K562 (cell line): Measurements from ENCODE around the gene DLGAP1. TPM values are rescaled to one million over a fixed set of nuclear protein-coding genes. Genes with fewer than 3 reads are reported as not detected.
A peak's percentile ranks its signal among the peaks of the same experiment; 100 is the strongest.

Experiments
- ATAC-seq: fragments of 200-7000 bp; cut with Tn5 transposase; 3 replicates; pipeline ENCODE4 v1.9.1; 2020; ENCODE audit warnings: moderate library complexity
- BruUV-seq: library from RNA; stranded (reverse); fragments of 400-500 nt; replicated peaks from 2 replicates; lab custom pipeline; 2021; lab: Mats Ljungman, UMichigan
- CTCF ChIA-PET: fragments of 300-600 bp; formaldehyde crosslinking; extraction: SDS; loops from one replicate; lab custom pipeline; 2021; ENCODE audit warnings: low intra/inter-chr PET ratio; lab: Yijun Ruan, JAX
- POLR2A ChIA-PET: fragments of 300-600, 350-650 bp; sonication (Branson Sonifier 250); formaldehyde crosslinking; extraction: SDS; loops from one replicate; lab custom pipeline; 2021; ENCODE audit warnings: antibody characterized with exemption, inconsistent platforms; lab: Yijun Ruan, JAX
- DNase-seq, 4 experiments: peaks; one replicate each; pipeline versions ENCODE4 v3.0.0 to v3.0.0-alpha.2; 2011 to 2018; ENCODE audit warnings: low spot score in 3 of 4, mixed read lengths in 3 of 4; ENCODE audit errors: extremely low read depth in 1 of 4
- FAIRE-seq: peaks from 2 replicates; lab custom pipeline; 2011; peaks lifted over from hg19 to GRCh38; lab: Jason Lieb, UNC
- H2AFZ ChIP-seq: 2 replicates; pipeline ENCODE4 v1.6.0; 2011; ENCODE audit warnings: low read depth, low read length, control low read depth, inconsistent platforms
- H3K27ac ChIP-seq: fragments of 200-600 bp; 3 replicates; pipeline ENCODE4 v1.8.0; 2011; ENCODE audit warnings: low read depth, mild to moderate bottlenecking, control low read depth, inconsistent platforms, low read length, moderate library complexity, mixed read lengths; ENCODE audit errors: extremely low read depth
- H3K27me3 ChIP-seq, 2 experiments: fragments of 300-600 bp in 1 of 2; 2 replicates in 1 of 2; 3 replicates in 1 of 2; pipeline versions ENCODE4 v1.6.0 to v1.8.0; 2011; ENCODE audit warnings: inconsistent platforms in 2 of 2, low read length in 2 of 2, mild to moderate bottlenecking in 1 of 2, mixed read lengths in 1 of 2, moderate library complexity in 1 of 2; ENCODE audit not compliant: control insufficient read depth in 2 of 2, insufficient read depth in 2 of 2
- H3K36me3 ChIP-seq: fragments of 300-600 bp; 3 replicates; pipeline ENCODE4 v1.8.0; 2011; ENCODE audit warnings: mild to moderate bottlenecking, low read length, inconsistent platforms; ENCODE audit not compliant: control insufficient read depth, insufficient read depth
- H3K4me1 ChIP-seq, 2 experiments: fragments of 200-600 bp in 1 of 2; replicated peaks in 1 of 2; 2 replicates in 1 of 2; 3 replicates in 1 of 2; pipeline versions ENCODE4 v1.5.1 to v1.8.0; 2011; ENCODE audit warnings: inconsistent platforms in 2 of 2, low read length in 2 of 2, mild to moderate bottlenecking in 1 of 2, mixed read lengths in 1 of 2, moderate library complexity in 1 of 2; ENCODE audit not compliant: control insufficient read depth in 2 of 2, insufficient read depth in 2 of 2
- H3K4me2 ChIP-seq: 2 replicates; pipeline ENCODE4 v1.6.1; 2011; ENCODE audit warnings: low read length, control low read depth, inconsistent platforms, mixed read lengths; ENCODE audit not compliant: insufficient read depth
- H3K4me3 ChIP-seq: fragments of 200-600 bp; sonication (generic), shearing (Covaris generic); 2 replicates; pipeline ENCODE4 v1.5.1; 2016; ENCODE audit warnings: control low read depth, inconsistent platforms
- H3K79me2 ChIP-seq: fragments of 200-600 bp; 3 replicates; pipeline ENCODE4 v1.8.0; 2011; ENCODE audit warnings: low read length, inconsistent platforms; ENCODE audit not compliant: control insufficient read depth, insufficient read depth
- H3K9ac ChIP-seq, 2 experiments: 2 replicates each; pipeline versions ENCODE4 v1.6.0 to v1.6.1; 2011; ENCODE audit warnings: low read depth in 2 of 2, low read length in 2 of 2, control low read depth in 1 of 2, inconsistent platforms in 1 of 2, mild to moderate bottlenecking in 1 of 2, mixed read lengths in 1 of 2; ENCODE audit not compliant: insufficient read depth in 1 of 2
- H3K9me1 ChIP-seq: one replicate; pipeline ENCODE4 v1.6.0; 2011; ENCODE audit warnings: inconsistent platforms, mild to moderate bottlenecking, low read length, moderate library complexity; ENCODE audit not compliant: control insufficient read depth, insufficient read depth
- H3K9me3 ChIP-seq: replicated peaks from 2 replicates; pipeline ENCODE4 v1.5.1; 2011; ENCODE audit warnings: low read depth, low read length, inconsistent platforms; ENCODE audit not compliant: control insufficient read depth, insufficient read depth
- H4K20me1 ChIP-seq: replicated peaks from 2 replicates; pipeline ENCODE4 v1.6.1; 2011; ENCODE audit warnings: low read length, inconsistent platforms, mixed read lengths; ENCODE audit not compliant: control insufficient read depth, insufficient read depth
- ETS1 ChIP-seq: conservative IDR thresholded peaks from 2 replicates; pipeline ENCODE4 v1.6.1; 2011; ENCODE audit warnings: low read depth, mild to moderate bottlenecking, low read length; ENCODE audit not compliant: control insufficient read depth
- EZH2 ChIP-seq: IDR thresholded peaks from 2 replicates; pipeline ENCODE4 v1.6.1; 2012; ENCODE audit warnings: low read depth, mild to moderate bottlenecking, inconsistent platforms, low read length, borderline replicate concordance
- HMGXB4 ChIP-seq: sonication (generic); formaldehyde crosslinking; IDR thresholded peaks from 2 replicates; pipeline ENCODE4 v1.8.1; 2023; ENCODE audit warnings: mild to moderate bottlenecking, missing genetic modification reagents
- LCOR ChIP-seq: sonication (generic); formaldehyde crosslinking; IDR thresholded peaks from 2 replicates; pipeline ENCODE4 v1.8.0; 2022; ENCODE audit warnings: mild to moderate bottlenecking, missing genetic modification reagents
- NCOA1 ChIP-seq: fragments of 450-650 bp; IDR thresholded peaks from 2 replicates; pipeline ENCODE4 v1.6.1; 2016; ENCODE audit warnings: low read depth
- NFE2L1 ChIP-seq: fragments of 450-650 bp; IDR thresholded peaks from 2 replicates; pipeline ENCODE4 v1.6.1; 2016; ENCODE audit warnings: missing genetic modification characterization, low read depth, mild to moderate bottlenecking, missing compliant biosample characterization, moderate library complexity, borderline replicate concordance
- PHB ChIP-seq: fragments of 250-450 bp; sonication (Bioruptor Pico); IDR thresholded peaks from 2 replicates; pipeline ENCODE4 v1.5.0; 2021
- STAT5B ChIP-seq: fragments of 250-450 bp; sonication (Bioruptor Pico); IDR thresholded peaks from 2 replicates; pipeline ENCODE4 v1.8.0; 2021; ENCODE audit warnings: mild to moderate bottlenecking, inconsistent platforms
- TCF7 ChIP-seq: sonication (generic); IDR thresholded peaks from 2 replicates; pipeline ENCODE4 v1.6.1; 2016; ENCODE audit warnings: antibody characterized with exemption, borderline replicate concordance
- XRCC3 ChIP-seq: fragments of 450-650 bp; IDR thresholded peaks from 2 replicates; pipeline ENCODE4 v1.6.1; 2017; ENCODE audit warnings: mild to moderate bottlenecking, moderate library complexity
- ZBED1 ChIP-seq: IDR thresholded peaks from 2 replicates; pipeline ENCODE4 v1.6.1; 2014
- ZBTB43 ChIP-seq: sonication (generic); formaldehyde crosslinking; IDR thresholded peaks from 2 replicates; pipeline ENCODE4 v1.8.0; 2023; ENCODE audit warnings: mild to moderate bottlenecking, missing genetic modification reagents
- ZNF316 ChIP-seq: fragments of 450-650 bp; IDR thresholded peaks from 2 replicates; pipeline ENCODE4 v1.6.1; 2016
- in situ Hi-C: fragments of 300-500 bp; cut with MboI; formaldehyde crosslinking; loops from 4 replicates; pipeline ENCODE4 v1.15.0; 2018; ENCODE audit warnings: inconsistent platforms, mixed read lengths
- intact Hi-C: fragments of 100-400 bp; cut with micrococcal nuclease; formaldehyde crosslinking; loops from 2 replicates; pipeline ENCODE4 v1.14.2; 2022
- polyA plus RNA-seq, 8 experiments: library from polyadenylated mRNA; depleted of rRNA in 4 of 8; stranded (reverse) in 5 of 8; unstranded in 3 of 8; fragments of >200 nt; fragmentation: Nextera tagmentation in 2 of 8; fragmentation: Illumina TruSeq in 1 of 8; extraction: Ambion mirVana in 2 of 8; extraction: Trizol in 1 of 8; gene quantifications; 2 replicates each; pipeline versions ENCODE4 v1.2.1 to v1.2.3, GENCODE V29; 2011 to 2014; ENCODE audit warnings: inconsistent platforms in 1 of 8, missing spikeins in 1 of 8
- total RNA-seq, 7 experiments: library from RNA; depleted of rRNA in 6 of 7; stranded (reverse); fragments of >200 nt in 6 of 7; fragmentation: Illumina TruSeq in 2 of 7; extraction: Trizol in 2 of 7; gene quantifications; 2 replicates each; pipeline versions ENCODE4 v1.2.1 to v1.2.3, GENCODE V29; 2011 to 2021; ENCODE audit warnings: low replicate concordance in 1 of 7

Gene DLGAP1
- total and polyA plus RNA-seq, 9 of the 15 experiments (the other 6 are each of a cell fraction or from before 2014, with no cell fraction given) = 0.04 to 0.22 (median 0.08) TPM

- TF ChIP-seq ZBTB43 (CRISPR knock-in tag) (no peak), ZBED1 (no peak), TCF7 (no peak), STAT5B (CRISPR knock-in tag) (no peak), PHB (no peak), NCOA1 (no peak), HMGXB4 (CRISPR knock-in tag) (no peak), NFE2L1 (no peak), EZH2 (no peak), XRCC3 (no peak)
Measured at GRCh38 chr18:4308576-4308975, 146.5 kb downstream of the DLGAP1 start (continued).

GRCh38 chr18:4299395-4299794 is 155.7 kb downstream of the DLGAP1 start:
- Histone ChIP-seq H3K9me3 (no peaks in the 10 kb centered on the region), H3K27ac (no peak overlapping the region), H3K79me2 (no peaks in the 10 kb centered on the region), H3K27me3 (no peaks in the 10 kb centered on the region), H3K4me1 (no peaks in the 10 kb centered on the region), H2AFZ (no peak overlapping the region), H3K4me3 (no peak overlapping the region), H3K9ac (no peak overlapping the region), H3K9me1 (no peaks in the 10 kb centered on the region), H3K4me2 (no peak overlapping the region), H4K20me1 (no peaks in the 10 kb centered on the region), H3K36me3 (no peaks in the 10 kb centered on the region)
- BruUV-seq = no TSS peak
- FAIRE-seq = no peak
- in situ Hi-C loops (no loop called here), intact Hi-C loops (no loop called here)
- DNase-seq = no peak
- CTCF ChIA-PET = no interaction called here
- POLR2A ChIA-PET = no interaction called here
- no peak for ATAC-seq
- TF ChIP-seq LCOR (CRISPR knock-in tag) (no peak), ZNF316 (peak; percentile 55), ETS1 (no peak)
